ENCODE data around the gene HSD17B1.
A peak's percentile ranks its signal among the peaks of the same experiment; 100 is the strongest.

HSD17B1 gene

DNA sequence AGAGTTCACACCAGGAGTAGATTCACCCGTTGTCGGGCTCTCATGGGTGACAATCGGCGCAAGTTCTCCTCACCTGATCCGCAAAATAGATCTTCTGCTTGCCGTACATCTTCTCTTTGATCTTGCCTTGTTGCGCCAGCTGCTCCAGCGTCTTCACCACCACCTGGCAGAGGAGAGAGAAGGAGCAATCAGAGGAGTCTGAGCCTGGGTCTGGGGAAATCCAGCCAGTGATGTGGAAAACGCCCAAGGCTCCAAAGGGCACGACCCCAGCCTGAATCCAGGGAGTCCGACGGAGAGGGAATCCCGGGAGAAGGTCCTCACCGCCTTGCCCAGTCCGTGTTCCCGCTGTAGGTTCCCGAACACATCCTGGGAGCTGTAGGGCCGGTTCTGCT lies 24.4 kb downstream of the HSD17B1 start:
- Histone ChIP-seq H2AFZ (ENCODE audit: low read depth) (peak overlapping the region; percentile 58; the same call in 1 of the 2 replicates), H3K9ac (peak overlapping the region; percentile 73; the same call in 1 of the 2 replicates), H3K79me2 (ENCODE audit: insufficient read depth, low read depth) (peaks cover 17% of the 10 kb centered on the region; the same call in 1 of the 2 replicates), H3K4me3 (IDR thresholded peaks at IDR 0.05; ENCODE audit: insufficient read depth, low read depth, low read length) (no peak overlapping the region), H3K4me1 (ENCODE audit: low read depth, poor library complexity, severe bottlenecking) (peaks cover 65% of the 10 kb centered on the region), H4K20me1 (ENCODE audit: insufficient read depth) (no peaks in the 10 kb centered on the region), H3K4me2 (peak overlapping the region; percentile 93), H3K27me3 (ENCODE audit: insufficient read depth, low read depth) (no peaks in the 10 kb centered on the region), H3K36me3 (ENCODE audit: insufficient read depth) (peaks cover 2% of the 10 kb centered on the region; the same call in 1 of the 2 replicates), H3K27ac (peak overlapping the region; percentile 90)
- TF ChIP-seq, protein P1, sequence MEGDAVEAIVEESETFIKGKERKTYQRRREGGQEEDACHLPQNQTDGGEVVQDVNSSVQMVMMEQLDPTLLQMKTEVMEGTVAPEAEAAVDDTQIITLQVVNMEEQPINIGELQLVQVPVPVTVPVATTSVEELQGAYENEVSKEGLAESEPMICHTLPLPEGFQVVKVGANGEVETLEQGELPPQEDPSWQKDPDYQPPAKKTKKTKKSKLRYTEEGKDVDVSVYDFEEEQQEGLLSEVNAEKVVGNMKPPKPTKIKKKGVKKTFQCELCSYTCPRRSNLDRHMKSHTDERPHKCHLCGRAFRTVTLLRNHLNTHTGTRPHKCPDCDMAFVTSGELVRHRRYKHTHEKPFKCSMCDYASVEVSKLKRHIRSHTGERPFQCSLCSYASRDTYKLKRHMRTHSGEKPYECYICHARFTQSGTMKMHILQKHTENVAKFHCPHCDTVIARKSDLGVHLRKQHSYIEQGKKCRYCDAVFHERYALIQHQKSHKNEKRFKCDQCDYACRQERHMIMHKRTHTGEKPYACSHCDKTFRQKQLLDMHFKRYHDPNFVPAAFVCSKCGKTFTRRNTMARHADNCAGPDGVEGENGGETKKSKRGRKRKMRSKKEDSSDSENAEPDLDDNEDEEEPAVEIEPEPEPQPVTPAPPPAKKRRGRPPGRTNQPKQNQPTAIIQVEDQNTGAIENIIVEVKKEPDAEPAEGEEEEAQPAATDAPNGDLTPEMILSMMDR (conservative IDR thresholded peaks at IDR 0.05; ENCODE audit: low read depth, low read length), result no peak

DNA sequence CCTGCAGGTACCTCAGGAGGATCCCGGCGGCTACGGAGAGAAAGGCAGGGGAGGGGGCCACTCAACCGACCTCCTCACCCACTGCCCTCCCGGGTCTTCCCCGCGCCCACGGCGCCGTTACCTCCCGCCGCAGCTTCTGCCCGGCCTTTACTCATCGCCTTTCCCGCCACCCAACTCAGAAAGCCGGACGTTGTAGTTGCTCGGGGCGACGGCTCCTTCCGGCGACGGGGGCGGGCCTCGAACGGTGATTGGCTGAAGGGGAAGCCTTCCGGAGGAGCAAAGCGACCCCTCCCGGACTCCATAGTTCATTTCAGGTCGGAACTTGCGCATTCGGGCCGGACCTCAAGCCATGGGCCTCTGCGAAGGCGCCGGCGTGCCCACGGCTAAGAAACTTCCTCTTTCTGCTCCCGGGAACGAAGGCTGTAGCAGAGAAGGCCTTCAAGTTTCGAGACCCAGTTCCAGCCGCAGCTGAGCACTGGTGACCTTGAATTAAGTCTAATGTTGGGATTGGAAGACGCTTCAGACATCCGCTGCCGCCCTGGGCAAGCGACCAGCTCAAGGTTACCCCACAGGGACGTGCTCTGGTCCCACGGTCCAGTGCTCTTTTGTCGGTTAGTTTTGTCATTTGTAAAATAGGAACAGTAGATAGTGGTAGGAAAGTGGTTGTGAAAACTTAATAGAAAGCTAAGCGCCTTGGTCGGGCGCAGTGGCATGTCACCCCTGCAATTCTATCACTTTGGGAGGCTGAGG lies 25.0 kb downstream of the HSD17B1 start, which contains the start of gene PSMC3IP:
TSS of gene PSMC3IP (minus strand) at position 198 of the 750 bp plus-strand sequence. CDS start at position 155, 43 bp downstream.
- Histone ChIP-seq H3K4me2 (peak within 1 kb of the TSS; percentile 94), H3K79me2 (ENCODE audit: insufficient read depth, low read depth) (peaks cover 17% of the 10 kb centered on the region; the same call in 1 of the 2 replicates), H3K9ac (peak within 1 kb of the TSS; percentile 73), H3K4me3 (IDR thresholded peaks at IDR 0.05; ENCODE audit: insufficient read depth, low read depth, low read length) (no peak within 1 kb of the TSS), H3K27ac (peak within 1 kb of the TSS; percentile 90), H3K4me1 (ENCODE audit: low read depth, poor library complexity, severe bottlenecking) (peaks cover 65% of the 10 kb centered on the region), H4K20me1 (ENCODE audit: insufficient read depth) (no peaks in the 10 kb centered on the region), H3K36me3 (ENCODE audit: insufficient read depth) (peaks cover 5% of the 10 kb centered on the region; the same call in 1 of the 2 replicates), H2AFZ (ENCODE audit: low read depth) (peak within 1 kb of the TSS; percentile 58; the same call in 1 of the 2 replicates), H3K27me3 (ENCODE audit: insufficient read depth, low read depth) (no peaks in the 10 kb centered on the region)
- TF ChIP-seq, protein P1 (conservative IDR thresholded peaks at IDR 0.05; ENCODE audit: low read depth, low read length), result no peak

DNA sequence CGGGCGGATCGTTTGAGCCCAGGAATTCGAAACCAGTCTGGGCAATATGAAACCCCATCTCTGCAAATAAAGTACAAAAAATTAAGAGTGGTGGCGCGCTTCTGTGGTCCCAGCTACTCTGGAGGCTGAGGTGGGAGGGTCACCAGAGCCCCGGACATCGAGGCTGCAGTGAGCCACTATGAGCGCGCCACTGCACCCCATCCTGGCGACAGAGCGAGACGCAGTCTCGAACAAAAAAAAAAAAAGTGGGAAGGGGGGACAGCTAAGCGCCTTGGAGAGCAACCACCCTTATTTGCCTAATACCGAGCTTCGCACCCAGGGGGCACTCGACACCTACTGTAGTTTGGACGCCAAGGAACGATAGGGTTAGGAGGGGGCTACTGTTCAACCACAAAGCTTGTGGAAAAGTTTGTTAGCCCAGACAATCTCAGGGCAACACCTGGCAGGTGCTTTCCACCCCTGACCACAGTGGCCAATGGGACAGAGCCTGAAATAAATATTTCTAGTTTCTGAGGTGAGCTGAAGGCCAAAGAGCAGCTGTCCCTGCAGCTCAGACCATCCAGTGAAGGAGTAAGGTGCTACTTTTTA lies 25.7 kb downstream of the HSD17B1 start:
- no peaks in the 10 kb centered on the region for H4K20me1 ChIP-seq (ENCODE audit: insufficient read depth)
- peaks cover 5% of the 10 kb centered on the region; the same call in 1 of the 2 replicates for H3K36me3 ChIP-seq (ENCODE audit: insufficient read depth)
- H3K79me2 ChIP-seq (ENCODE audit: insufficient read depth, low read depth), result peaks cover 17% of the 10 kb centered on the region; the same call in 1 of the 2 replicates
- H3K9ac ChIP-seq, result peak overlapping the region; percentile 73
- no peaks in the 10 kb centered on the region for H3K27me3 ChIP-seq (ENCODE audit: insufficient read depth, low read depth)
- H3K4me3 ChIP-seq (IDR thresholded peaks at IDR 0.05; ENCODE audit: insufficient read depth, low read depth, low read length), result no peak overlapping the region
- TF ChIP-seq, protein P1 (conservative IDR thresholded peaks at IDR 0.05; ENCODE audit: low read depth, low read length), result peak; percentile 84
- H3K4me2 ChIP-seq, result peak overlapping the region; percentile 97
- H2AFZ ChIP-seq (ENCODE audit: low read depth), result peak overlapping the region; percentile 58; the same call in 1 of the 2 replicates
- H3K27ac ChIP-seq, result peak overlapping the region; percentile 90
- peaks cover 67% of the 10 kb centered on the region for H3K4me1 ChIP-seq (ENCODE audit: low read depth, poor library complexity, severe bottlenecking)

DNA sequence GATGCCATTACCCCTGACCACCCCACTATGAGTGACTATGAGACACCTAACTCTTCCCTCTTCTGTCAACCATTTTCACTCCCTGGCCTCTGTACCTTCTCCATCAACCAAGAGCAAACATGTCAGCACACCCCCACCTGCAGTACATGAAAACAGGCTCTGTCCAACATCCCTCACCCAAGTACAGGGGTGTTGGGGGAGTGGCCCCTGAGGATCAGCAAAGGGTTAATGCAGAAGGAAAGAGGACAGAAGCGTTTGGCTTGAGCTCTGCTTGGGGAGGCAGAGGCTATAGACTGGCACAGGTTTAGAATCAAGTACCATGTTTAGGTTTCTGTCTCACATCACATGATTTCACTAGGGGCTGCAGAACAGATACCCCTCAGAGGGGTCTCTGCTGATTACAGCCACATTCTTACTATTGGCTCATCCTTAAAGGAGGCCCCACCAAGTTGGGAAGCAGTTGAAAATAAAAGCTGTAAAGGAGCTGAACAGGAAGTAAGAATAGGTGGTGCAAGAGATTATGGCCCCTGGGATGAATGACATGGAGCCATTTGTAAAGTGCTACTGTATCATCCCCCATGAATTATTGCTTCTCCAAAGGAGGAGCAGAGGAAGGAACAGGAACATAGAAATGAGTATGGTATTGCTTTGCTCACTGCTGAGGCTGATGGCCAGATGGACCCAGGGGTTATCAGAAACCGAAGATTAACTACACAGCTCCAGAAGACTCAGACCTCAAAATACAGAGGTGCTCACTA lies 27.2 kb downstream of the HSD17B1 start:
- peak overlapping the region; percentile 40; the same call in 1 of the 2 replicates for H3K9ac ChIP-seq
- H2AFZ ChIP-seq (ENCODE audit: low read depth), result no peak overlapping the region
- no peaks in the 10 kb centered on the region for H4K20me1 ChIP-seq (ENCODE audit: insufficient read depth)
- peaks cover 64% of the 10 kb centered on the region for H3K4me1 ChIP-seq (ENCODE audit: low read depth, poor library complexity, severe bottlenecking)
- H3K36me3 ChIP-seq (ENCODE audit: insufficient read depth), result peaks cover 5% of the 10 kb centered on the region; the same call in 1 of the 2 replicates
- H3K27ac ChIP-seq, result peak overlapping the region; percentile 90
- no peak overlapping the region for H3K4me3 ChIP-seq (IDR thresholded peaks at IDR 0.05; ENCODE audit: insufficient read depth, low read depth, low read length)
- H3K27me3 ChIP-seq (ENCODE audit: insufficient read depth, low read depth), result no peaks in the 10 kb centered on the region
- H3K4me2 ChIP-seq, result peak overlapping the region; percentile 97
- peaks cover 17% of the 10 kb centered on the region; the same call in 1 of the 2 replicates for H3K79me2 ChIP-seq (ENCODE audit: insufficient read depth, low read depth)
- TF ChIP-seq, protein P1 (conservative IDR thresholded peaks at IDR 0.05; ENCODE audit: low read depth, low read length), result no peak
